PC-9 (cell line): ENCODE data around the gene FRRS1. TPM values are rescaled to one million over a fixed set of nuclear protein-coding genes. Genes with fewer than 3 reads are reported as not detected.

Experiments
- Bru-seq: library from RNA; stranded (reverse); fragments of 400-500 nt; gene quantifications from one replicate; lab custom pipeline; 2021; lab: Mats Ljungman, UMichigan
- BruChase-seq, 2 experiments: library from RNA; stranded (reverse); fragments of 400-500 nt; gene quantifications; one replicate each; lab custom pipeline; 2021; lab: Mats Ljungman, UMichigan
- BruUV-seq: library from RNA; stranded (reverse); fragments of 400-500 nt; replicated peaks from 2 replicates; lab custom pipeline; 2021; lab: Mats Ljungman, UMichigan
- CTCF ChIA-PET: fragments of 300-600 bp; sonication (Branson Sonifier 250); formaldehyde crosslinking; loops from one replicate; lab custom pipeline; 2022; ENCODE audit warnings: antibody characterized with exemption; lab: Charles Lee
- POLR2A ChIA-PET: fragments of 300-600 bp; sonication (Branson Sonifier 250); formaldehyde crosslinking; loops from one replicate; lab custom pipeline; 2022; ENCODE audit warnings: antibody characterized with exemption; ENCODE audit not compliant: unreplicated experiment; lab: Charles Lee
- DNase-seq, 2 experiments: peaks; one replicate each; pipeline versions ENCODE4 v3.0.0 to v3.0.0-alpha.2; 2015 to 2022; ENCODE audit warnings: mixed read lengths in 1 of 2
- H2AFZ ChIP-seq: fragments of 200-600 bp; sonication (generic); 2 replicates; pipeline ENCODE4 v1.8.1; 2017; ENCODE audit warnings: antibody characterized with exemption
- H3F3A ChIP-seq: fragments of 200-600 bp; sonication (generic); 2 replicates; pipeline ENCODE4 v1.8.1; 2017; ENCODE audit warnings: antibody characterized with exemption, mild to moderate bottlenecking, low read depth; ENCODE audit not compliant: insufficient read depth
- H3K27ac ChIP-seq: fragments of 200-600 bp; sonication (generic); 2 replicates; pipeline ENCODE4 v1.6.1; 2016; ENCODE audit warnings: mixed run types
- H3K27me3 ChIP-seq: fragments of 200-600 bp; sonication (generic); 2 replicates; pipeline ENCODE4 v1.6.1; 2016; ENCODE audit warnings: low read depth, mixed run types; ENCODE audit not compliant: insufficient read depth
- H3K36me3 ChIP-seq: fragments of 200-600 bp; sonication (generic); 2 replicates; pipeline ENCODE4 v1.6.1; 2016; ENCODE audit warnings: low read depth, mixed run types
- H3K4me1 ChIP-seq: fragments of 200-600 bp; sonication (generic); replicated peaks from 2 replicates; pipeline ENCODE4 v1.6.1; 2016; ENCODE audit warnings: mixed run types; ENCODE audit not compliant: insufficient read depth
- H3K4me2 ChIP-seq: fragments of 200-600 bp; sonication (generic); 2 replicates; pipeline ENCODE4 v1.6.1; 2017; ENCODE audit warnings: mixed run types
- H3K4me3 ChIP-seq: fragments of 200-600 bp; sonication (generic); 2 replicates; pipeline ENCODE4 v1.6.1; 2016; ENCODE audit warnings: mixed run types
- H3K79me2 ChIP-seq: fragments of 200-600 bp; sonication (generic); 2 replicates; pipeline ENCODE4 v1.6.1; 2017; ENCODE audit warnings: low read depth, mixed run types
- H3K9me2 ChIP-seq: fragments of 200-600 bp; sonication (generic); 2 replicates; pipeline ENCODE4 v1.8.1; 2017; ENCODE audit warnings: mild to moderate bottlenecking; ENCODE audit not compliant: insufficient read depth
- H3K9me3 ChIP-seq: fragments of 200-600 bp; sonication (generic); 2 replicates; pipeline ENCODE4 v1.8.1; 2016; ENCODE audit warnings: low read depth; ENCODE audit not compliant: insufficient read depth
- H4K20me1 ChIP-seq: fragments of 200-600 bp; sonication (generic); 2 replicates; pipeline ENCODE4 v1.8.1; 2017; ENCODE audit not compliant: insufficient read depth
- CTCF ChIP-seq: fragments of 200-600 bp; sonication (generic); conservative IDR thresholded peaks from 2 replicates; pipeline ENCODE4 v1.6.1; 2017; ENCODE audit warnings: mixed run types, antibody characterized with exemption, mild to moderate bottlenecking, moderate library complexity
- EZH2 ChIP-seq: fragments of 200-600 bp; sonication (generic); IDR thresholded peaks from 2 replicates; pipeline ENCODE4 v1.8.0; 2017; ENCODE audit warnings: antibody characterized with exemption, low read depth
- intact Hi-C: fragments of 100-400 bp; cut with micrococcal nuclease; formaldehyde crosslinking; loops from one replicate; pipeline ENCODE4 v1.10.0; 2022; ENCODE audit not compliant: unreplicated experiment
- long read RNA-seq: library from polyadenylated mRNA; stranded (forward); transcript quantifications from one replicate; pipeline ENCODE4 v2.0.0, GENCODE V29; 2022
- total RNA-seq: library from RNA; stranded (reverse); gene quantifications from 2 replicates; pipeline ENCODE4 v1.2.3, GENCODE V29; 2021

The FRRS1 gene
- total RNA-seq (4.1 and 7.3 TPM in 2 replicates), Bru-seq, nascent RNA (percentile 62 among the genes with signal in this experiment), BruChase-seq, experiment 1, labeled RNA remaining after a 2-hour chase (percentile 46 among the genes with signal in this experiment), BruChase-seq, experiment 2, labeled RNA remaining after a 6-hour chase (percentile 49 among the genes with signal in this experiment)
- long read RNA-seq, partial matches to known transcripts: 0 of 2 reads
- long read RNA-seq, other reads (novel, unspliced or antisense): 0 of 2 reads

- H3K4me1 ChIP-seq: peaks cover 11% of the 10 kb centered on the region
- H3K36me3 ChIP-seq: no peaks in the 10 kb centered on the region
- H3K27ac ChIP-seq: peak within 1 kb of the TSS; percentile 60
- no peaks in the 10 kb centered on the region for H3K9me2 ChIP-seq
- BruUV-seq: TSS peak; percentile 36
- intact Hi-C loops: no loop called here
- DNase-seq: peak; percentile 73 to 95
- POLR2A ChIA-PET: interaction anchor here (0.7 kb wide), 2 partner anchors 195 to 1501 kb away, joined by 3 read pairs; no protein-coding TSS in a partner anchor
- H3K9me3 ChIP-seq: no peaks in the 10 kb centered on the region
- H3K27me3 ChIP-seq: no peaks in the 10 kb centered on the region
- H2AFZ ChIP-seq: peak within 1 kb of the TSS; percentile 82
- H3K4me2 ChIP-seq: peak within 1 kb of the TSS; percentile 80
- CTCF ChIA-PET: interaction anchor here (0.8 kb wide), 1 partner anchor 1102 kb away, joined by 3 read pairs; no protein-coding TSS in a partner anchor
- TF ChIP-seq EZH2: no peak
- TF ChIP-seq CTCF: peak; percentile 19; the same call in 1 of the 2 replicates
- H3F3A ChIP-seq: peaks cover 12% of the 10 kb centered on the region; the same call in 1 of the 2 replicates
- H3K79me2 ChIP-seq: no peaks in the 10 kb centered on the region
- H3K4me3 ChIP-seq: peak within 1 kb of the TSS; percentile 58
- H4K20me1 ChIP-seq: no peaks in the 10 kb centered on the region
These were observed at the start of gene FRRS1 for GRCh38 chr1:99766378-99766800. Gene FRRS1 (minus strand): TSS chr1:99766635. CDS start chr1:99748768, 17,867 bp downstream.

GRCh38 chr1:99814373-99814900 is 48.0 kb upstream of the FRRS1 start:
- CTCF ChIA-PET: no interaction called here
- Histone ChIP-seq H3K27ac (no peak overlapping the region), H3K79me2 (no peaks in the 10 kb centered on the region), H4K20me1 (no peaks in the 10 kb centered on the region), H3K9me2 (no peaks in the 10 kb centered on the region), H3K4me2 (no peak overlapping the region), H3K36me3 (no peaks in the 10 kb centered on the region), H3K9me3 (no peaks in the 10 kb centered on the region), H3K27me3 (no peaks in the 10 kb centered on the region), H2AFZ (peak overlapping the region; percentile 49; the same call in 1 of the 2 replicates), H3K4me3 (no peak overlapping the region), H3K4me1 (no peaks in the 10 kb centered on the region), H3F3A (no peaks in the 10 kb centered on the region)
- intact Hi-C loops: no loop called here
- BruUV-seq: no TSS peak
- no peak for DNase-seq
- TF ChIP-seq EZH2: no peak
- TF ChIP-seq CTCF: no peak
- POLR2A ChIA-PET: no interaction called here

- no peak for DNase-seq
- Histone ChIP-seq H4K20me1 (no peaks in the 10 kb centered on the region), H3K36me3 (no peaks in the 10 kb centered on the region), H2AFZ (0 out of 2 replicates have a peak overlapping the region, but pooled peaks have one; percentile 37), H3K4me2 (no peak overlapping the region), H3K27me3 (no peaks in the 10 kb centered on the region), H3K4me3 (no peak overlapping the region), H3K27ac (no peak overlapping the region), H3K79me2 (no peaks in the 10 kb centered on the region), H3K4me1 (no peaks in the 10 kb centered on the region; the same call in 1 of the 2 replicates), H3K9me3 (no peaks in the 10 kb centered on the region), H3F3A (no peaks in the 10 kb centered on the region), H3K9me2 (no peaks in the 10 kb centered on the region)
- CTCF ChIA-PET: no interaction called here
- TF ChIP-seq EZH2 (no peak), CTCF (no peak)
- POLR2A ChIA-PET: interaction anchor here (0.6 kb wide), 1 partner anchor 1081 kb away, joined by 11 read pairs; no protein-coding TSS in a partner anchor
- no TSS peak for BruUV-seq
- intact Hi-C loops: no loop called here
These were observed 45.3 kb upstream of the FRRS1 start for GRCh38 chr1:99811747-99812146.
